Vagina (tissue), 2 donors: ENCODE results near the gene PIK3R5. TPM values are rescaled to one million over a fixed set of nuclear protein-coding genes. Genes with fewer than 3 reads are reported as not detected.

Source experiments
- DNase-seq, 2 donors: peaks; one replicate each; pipeline ENCODE4 v3.0.0-alpha.2; 2017; ENCODE audit errors: extremely low spot score in 2 of 2
- H3K27ac ChIP-seq: fragments of 200-600 bp; sonication (generic); one replicate; pipeline ENCODE4 v1.5.1; 2019
- H3K27me3 ChIP-seq: fragments of 200-600 bp; sonication (generic); one replicate; pipeline ENCODE4 v1.5.1; 2019
- H3K36me3 ChIP-seq, 2 donors: fragments of 200-600 bp; sonication (generic); one replicate each; pipeline ENCODE4 v1.5.1; 2017 to 2019
- H3K4me1 ChIP-seq: fragments of 200-600 bp; sonication (generic); one replicate; pipeline ENCODE4 v1.5.1; 2019
- H3K4me3 ChIP-seq, 2 donors: fragments of 200-600 bp; sonication (generic); 1 replicate in 1 of 2; 2 replicates in 1 of 2; pipeline ENCODE4 v1.5.1; 2016 to 2019
- H3K9me3 ChIP-seq: fragments of 200-600 bp; sonication (generic); one replicate; pipeline ENCODE4 v1.5.1; 2019
- POLR2A ChIP-seq, 2 donors: fragments of 450-650 bp; IDR thresholded peaks; one replicate each; pipeline ENCODE4 v1.6.1; 2017; ENCODE audit warnings: antibody characterized with exemption in 2 of 2, mild to moderate bottlenecking in 2 of 2, moderate library complexity in 2 of 2
- POLR2AphosphoS5 ChIP-seq, 2 donors: sonication (generic); formaldehyde crosslinking; IDR thresholded peaks; one replicate each; pipeline ENCODE4 v1.9.0; 2017; ENCODE audit warnings: antibody characterized with exemption in 2 of 2, mild to moderate bottlenecking in 2 of 2, low read depth in 1 of 2; ENCODE audit not compliant: insufficient read depth in 1 of 2
- intact Hi-C: fragments of 100-400 bp; cut with DNase I; formaldehyde crosslinking; loops from one replicate; pipeline ENCODE4 v1.15.1; 2023
- total RNA-seq: library from RNA; depleted of rRNA; stranded (reverse); fragments of >200 nt; gene quantifications from one replicate; pipeline ENCODE4 v1.2.3, GENCODE V29; 2016
- TF ChIP-seq, protein P1 (sequence below), 3 experiments: fragments of 450-650 bp in 2 of 3; fragments of 200-600 bp in 1 of 3; sonication (generic) in 1 of 3; IDR thresholded peaks; one replicate each; pipeline ENCODE4 v1.5.1; 2017 to 2019; ENCODE audit warnings: antibody characterized with exemption in 3 of 3, mild to moderate bottlenecking in 2 of 3, moderate library complexity in 2 of 3

Gene PIK3R5
- total RNA-seq, 1 donor from 2014 or later = 10.6 TPM

DNA sequence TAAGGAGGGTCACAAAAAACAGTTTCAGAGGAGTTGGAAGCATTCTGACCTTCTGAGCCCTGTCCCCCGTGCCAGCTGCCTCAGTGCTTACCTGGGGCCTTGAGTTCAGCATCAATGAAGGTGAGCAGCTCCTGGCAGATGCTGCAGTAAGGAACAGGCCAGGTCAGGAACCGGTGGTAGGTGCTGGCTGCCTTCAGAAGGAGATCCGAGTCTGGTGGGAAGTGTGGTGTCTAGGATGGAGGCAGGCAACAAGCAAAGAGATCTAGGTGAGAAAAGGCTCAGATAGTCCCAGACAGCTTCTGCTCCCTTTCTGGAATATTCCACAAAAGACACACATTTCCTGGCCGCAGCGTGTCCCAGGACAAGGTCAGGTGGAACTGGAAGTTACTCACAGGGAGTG lies 60.8 kb downstream of the PIK3R5 start:
- peak in 1 of 2 donors; percentile 74 for DNase-seq
- TF ChIP-seq POLR2AphosphoS5 (IDR thresholded peaks at IDR 0.05; ENCODE audit: insufficient read depth in 1 of 2, low read depth in 1 of 2) (no peak), POLR2A (IDR thresholded peaks at IDR 0.05) (no peak)
- TF ChIP-seq, protein P1, sequence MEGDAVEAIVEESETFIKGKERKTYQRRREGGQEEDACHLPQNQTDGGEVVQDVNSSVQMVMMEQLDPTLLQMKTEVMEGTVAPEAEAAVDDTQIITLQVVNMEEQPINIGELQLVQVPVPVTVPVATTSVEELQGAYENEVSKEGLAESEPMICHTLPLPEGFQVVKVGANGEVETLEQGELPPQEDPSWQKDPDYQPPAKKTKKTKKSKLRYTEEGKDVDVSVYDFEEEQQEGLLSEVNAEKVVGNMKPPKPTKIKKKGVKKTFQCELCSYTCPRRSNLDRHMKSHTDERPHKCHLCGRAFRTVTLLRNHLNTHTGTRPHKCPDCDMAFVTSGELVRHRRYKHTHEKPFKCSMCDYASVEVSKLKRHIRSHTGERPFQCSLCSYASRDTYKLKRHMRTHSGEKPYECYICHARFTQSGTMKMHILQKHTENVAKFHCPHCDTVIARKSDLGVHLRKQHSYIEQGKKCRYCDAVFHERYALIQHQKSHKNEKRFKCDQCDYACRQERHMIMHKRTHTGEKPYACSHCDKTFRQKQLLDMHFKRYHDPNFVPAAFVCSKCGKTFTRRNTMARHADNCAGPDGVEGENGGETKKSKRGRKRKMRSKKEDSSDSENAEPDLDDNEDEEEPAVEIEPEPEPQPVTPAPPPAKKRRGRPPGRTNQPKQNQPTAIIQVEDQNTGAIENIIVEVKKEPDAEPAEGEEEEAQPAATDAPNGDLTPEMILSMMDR (IDR thresholded peaks at IDR 0.05) = no peak
- H3K4me3 ChIP-seq = no peak overlapping the region
- no peaks in the 10 kb centered on the region for H3K27me3 ChIP-seq
- H3K9me3 ChIP-seq = no peaks in the 10 kb centered on the region
- no peaks in the 10 kb centered on the region for H3K36me3 ChIP-seq
- no peak overlapping the region for H3K27ac ChIP-seq
- intact Hi-C loops = no loop called here
- H3K4me1 ChIP-seq = no peaks in the 10 kb centered on the region

DNA sequence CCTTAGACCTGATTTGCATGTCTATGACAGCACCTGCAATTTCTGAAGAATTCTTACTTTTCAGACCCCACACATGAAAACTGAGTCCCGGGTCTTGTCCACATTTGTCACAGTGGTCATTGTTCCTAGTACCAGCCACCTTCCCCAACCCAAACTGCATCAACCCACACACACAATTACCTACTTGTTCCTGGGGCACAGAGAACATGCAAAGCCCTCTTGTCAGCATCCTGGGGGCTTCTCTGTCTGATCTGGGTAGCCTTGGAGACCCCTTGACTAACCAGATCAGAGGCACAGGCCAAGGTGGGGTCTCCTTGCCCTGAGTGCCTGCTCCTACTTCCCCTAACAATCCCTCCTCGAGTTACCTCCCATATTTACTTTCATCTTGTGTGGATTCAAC lies 61.3 kb downstream of the PIK3R5 start:
- TF ChIP-seq POLR2A (IDR thresholded peaks at IDR 0.05) (no peak), POLR2AphosphoS5 (IDR thresholded peaks at IDR 0.05; ENCODE audit: insufficient read depth in 1 of 2, low read depth in 1 of 2) (no peak)
- TF ChIP-seq, protein P1 (IDR thresholded peaks at IDR 0.05) = no peak
- H3K27ac ChIP-seq = no peak overlapping the region
- H3K36me3 ChIP-seq = no peaks in the 10 kb centered on the region
- H3K4me3 ChIP-seq = no peak overlapping the region
- H3K9me3 ChIP-seq = no peaks in the 10 kb centered on the region
- no peaks in the 10 kb centered on the region for H3K27me3 ChIP-seq
- H3K4me1 ChIP-seq = no peaks in the 10 kb centered on the region
- intact Hi-C loops = no loop called here
- DNase-seq = peak in 1 of 2 donors; percentile 58

DNA sequence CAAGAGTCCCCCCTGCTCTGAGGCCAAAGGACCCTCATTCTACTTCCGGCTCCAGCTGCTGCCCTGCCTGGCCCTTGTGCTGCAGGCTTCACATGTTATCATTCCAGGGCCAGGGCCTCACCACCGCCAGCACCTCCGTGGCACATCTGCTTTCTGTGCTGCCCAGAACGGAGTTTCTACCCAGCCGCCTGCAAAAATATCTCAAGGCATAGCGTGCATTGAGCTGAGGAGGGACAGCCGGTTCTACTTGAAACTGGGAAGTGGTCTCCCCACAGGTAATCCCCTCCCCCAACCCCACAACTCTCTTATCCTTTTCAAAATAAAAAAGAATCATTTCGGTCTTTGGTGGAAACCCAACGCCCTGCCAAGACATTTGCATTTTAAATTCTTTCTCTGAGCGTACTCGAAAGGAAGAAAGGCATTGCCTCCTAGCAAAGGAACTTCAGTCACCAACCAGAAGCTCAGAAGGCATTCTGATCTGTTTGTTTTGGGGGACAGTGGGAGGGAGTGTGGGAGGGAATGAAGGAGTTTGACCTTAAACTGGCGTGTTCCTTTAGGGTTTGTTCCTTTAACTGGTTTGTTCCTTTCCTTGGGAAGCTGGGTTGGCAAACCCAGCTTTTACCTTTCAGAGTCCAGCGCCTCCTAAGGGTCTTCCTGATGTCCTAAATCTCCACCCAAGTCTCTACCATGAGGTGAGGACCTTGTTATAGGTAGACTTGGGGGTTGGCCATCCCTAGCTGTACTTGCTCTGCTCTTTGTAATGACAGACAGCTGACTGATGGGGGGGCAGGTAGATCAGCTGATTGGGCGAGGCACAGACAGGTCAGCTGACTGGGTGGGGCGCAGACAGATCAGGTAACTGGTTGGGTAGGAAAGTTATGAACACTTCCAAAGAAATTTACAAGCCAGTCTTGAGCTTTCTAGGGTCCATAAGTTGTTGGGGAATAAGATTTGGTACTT lies 64.6 kb downstream of the PIK3R5 start:
- Histone ChIP-seq H3K27me3 (no peaks in the 10 kb centered on the region), H3K4me3 (no peak overlapping the region), H3K36me3 (no peaks in the 10 kb centered on the region), H3K4me1 (no peaks in the 10 kb centered on the region), H3K27ac (no peak overlapping the region), H3K9me3 (no peaks in the 10 kb centered on the region)
- intact Hi-C loops = no loop called here
- TF ChIP-seq, protein P1 (IDR thresholded peaks at IDR 0.05) = no peak
- TF ChIP-seq POLR2AphosphoS5 (IDR thresholded peaks at IDR 0.05; ENCODE audit: insufficient read depth in 1 of 2, low read depth in 1 of 2) (no peak), POLR2A (IDR thresholded peaks at IDR 0.05) (no peak)
- peak in 1 of 2 donors; percentile 65 for DNase-seq

DNA sequence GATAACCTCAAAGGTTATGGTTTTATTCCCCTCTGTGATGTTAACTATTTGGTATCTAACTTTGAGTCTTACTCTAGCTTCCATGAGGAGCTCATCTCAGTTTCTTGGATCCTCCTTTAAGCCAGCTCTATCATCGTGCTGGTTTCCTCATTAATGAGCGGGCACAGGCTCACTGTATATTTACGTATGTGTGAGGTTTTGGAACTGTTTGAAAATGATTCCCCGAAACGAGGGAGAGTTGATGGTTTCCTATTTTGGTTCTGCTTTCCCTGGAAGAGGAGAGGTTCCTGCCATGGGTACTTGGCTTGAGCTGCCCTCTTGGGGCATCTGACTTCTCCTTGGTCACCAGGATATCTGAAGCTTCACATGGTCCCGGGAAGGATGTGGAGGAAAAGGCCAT lies 65.3 kb downstream of the PIK3R5 start:
- Histone ChIP-seq H3K36me3 (no peaks in the 10 kb centered on the region), H3K4me1 (no peaks in the 10 kb centered on the region), H3K9me3 (no peaks in the 10 kb centered on the region), H3K4me3 (no peak overlapping the region), H3K27me3 (no peaks in the 10 kb centered on the region), H3K27ac (no peak overlapping the region)
- intact Hi-C loops = no loop called here
- TF ChIP-seq POLR2A (IDR thresholded peaks at IDR 0.05) (no peak), POLR2AphosphoS5 (IDR thresholded peaks at IDR 0.05; ENCODE audit: insufficient read depth in 1 of 2, low read depth in 1 of 2) (no peak)
- TF ChIP-seq, protein P1 (IDR thresholded peaks at IDR 0.05) = no peak
- no peak for DNase-seq

DNA sequence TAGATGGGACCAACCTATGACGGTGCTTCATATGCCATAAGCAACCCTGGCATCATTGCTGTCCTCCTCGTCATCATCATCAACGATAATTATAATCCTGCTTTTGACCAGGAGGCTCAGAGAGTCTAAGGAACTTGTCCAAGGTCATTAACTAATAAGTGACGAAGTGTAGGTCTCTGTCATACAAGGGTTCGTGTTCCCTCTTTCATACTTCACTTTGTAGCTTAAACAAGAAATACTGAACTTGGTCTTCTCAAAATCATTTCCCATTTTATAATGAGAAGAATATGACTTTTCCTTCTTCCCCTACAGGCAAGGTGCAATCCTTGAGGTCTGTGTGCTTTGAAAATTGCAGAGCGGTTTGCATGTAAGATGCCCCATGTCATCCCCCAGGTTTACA lies 66.9 kb downstream of the PIK3R5 start:
- no peak overlapping the region for H3K4me3 ChIP-seq
- no peaks in the 10 kb centered on the region for H3K27me3 ChIP-seq
- no peaks in the 10 kb centered on the region for H3K36me3 ChIP-seq
- H3K27ac ChIP-seq = no peak overlapping the region
- DNase-seq = peak in 1 of 2 donors; percentile 11
- no peaks in the 10 kb centered on the region for H3K4me1 ChIP-seq
- no peaks in the 10 kb centered on the region for H3K9me3 ChIP-seq
- TF ChIP-seq POLR2AphosphoS5 (IDR thresholded peaks at IDR 0.05; ENCODE audit: insufficient read depth in 1 of 2, low read depth in 1 of 2) (no peak), POLR2A (IDR thresholded peaks at IDR 0.05) (no peak)
- TF ChIP-seq, protein P1 (IDR thresholded peaks at IDR 0.05) = no peak
- intact Hi-C loops = no loop called here
